C4-2B (cell line): ENCODE measurements around the gene SUSD1.

Experiments used
- ZFX ChIP-seq: fragments of 450-650 bp; IDR thresholded peaks from 2 replicates; pipeline ENCODE4 v1.6.1; 2017
- TF ChIP-seq, protein P1 (sequence below): fragments of 450-650 bp; conservative IDR thresholded peaks from 2 replicates; pipeline ENCODE4 v1.5.1; 2017; ENCODE audit warnings: mild to moderate bottlenecking

DNA sequence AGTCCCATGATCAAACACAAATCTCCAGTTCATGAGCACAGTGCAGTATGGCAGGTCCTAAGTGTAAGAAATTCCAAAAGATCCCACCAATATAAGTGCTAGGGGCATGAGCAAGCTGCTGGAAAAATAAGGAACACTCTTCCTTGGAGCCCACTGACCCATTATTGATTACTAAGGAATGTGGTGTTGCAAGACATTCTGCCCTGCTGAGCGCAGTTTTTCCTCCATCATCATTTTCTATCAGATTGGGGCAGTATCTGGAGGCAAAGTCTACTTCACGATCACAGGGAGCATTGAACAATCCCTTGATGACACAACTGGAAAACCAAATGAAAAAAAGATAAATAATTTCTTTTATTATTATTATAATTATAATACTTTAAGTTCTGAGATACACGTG lies 149.2 kb downstream of the SUSD1 start:
- TF ChIP-seq, protein P1, sequence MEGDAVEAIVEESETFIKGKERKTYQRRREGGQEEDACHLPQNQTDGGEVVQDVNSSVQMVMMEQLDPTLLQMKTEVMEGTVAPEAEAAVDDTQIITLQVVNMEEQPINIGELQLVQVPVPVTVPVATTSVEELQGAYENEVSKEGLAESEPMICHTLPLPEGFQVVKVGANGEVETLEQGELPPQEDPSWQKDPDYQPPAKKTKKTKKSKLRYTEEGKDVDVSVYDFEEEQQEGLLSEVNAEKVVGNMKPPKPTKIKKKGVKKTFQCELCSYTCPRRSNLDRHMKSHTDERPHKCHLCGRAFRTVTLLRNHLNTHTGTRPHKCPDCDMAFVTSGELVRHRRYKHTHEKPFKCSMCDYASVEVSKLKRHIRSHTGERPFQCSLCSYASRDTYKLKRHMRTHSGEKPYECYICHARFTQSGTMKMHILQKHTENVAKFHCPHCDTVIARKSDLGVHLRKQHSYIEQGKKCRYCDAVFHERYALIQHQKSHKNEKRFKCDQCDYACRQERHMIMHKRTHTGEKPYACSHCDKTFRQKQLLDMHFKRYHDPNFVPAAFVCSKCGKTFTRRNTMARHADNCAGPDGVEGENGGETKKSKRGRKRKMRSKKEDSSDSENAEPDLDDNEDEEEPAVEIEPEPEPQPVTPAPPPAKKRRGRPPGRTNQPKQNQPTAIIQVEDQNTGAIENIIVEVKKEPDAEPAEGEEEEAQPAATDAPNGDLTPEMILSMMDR: no peak
- TF ChIP-seq ZFX: no peak
